Measurements from ENCODE around the gene THAP8. TPM values are rescaled to one million over a fixed set of nuclear protein-coding genes. Genes with fewer than 3 reads are reported as not detected.

THAP8 gene
- polyA plus RNA-seq, 1 experiment = 3.9 TPM

DNA sequence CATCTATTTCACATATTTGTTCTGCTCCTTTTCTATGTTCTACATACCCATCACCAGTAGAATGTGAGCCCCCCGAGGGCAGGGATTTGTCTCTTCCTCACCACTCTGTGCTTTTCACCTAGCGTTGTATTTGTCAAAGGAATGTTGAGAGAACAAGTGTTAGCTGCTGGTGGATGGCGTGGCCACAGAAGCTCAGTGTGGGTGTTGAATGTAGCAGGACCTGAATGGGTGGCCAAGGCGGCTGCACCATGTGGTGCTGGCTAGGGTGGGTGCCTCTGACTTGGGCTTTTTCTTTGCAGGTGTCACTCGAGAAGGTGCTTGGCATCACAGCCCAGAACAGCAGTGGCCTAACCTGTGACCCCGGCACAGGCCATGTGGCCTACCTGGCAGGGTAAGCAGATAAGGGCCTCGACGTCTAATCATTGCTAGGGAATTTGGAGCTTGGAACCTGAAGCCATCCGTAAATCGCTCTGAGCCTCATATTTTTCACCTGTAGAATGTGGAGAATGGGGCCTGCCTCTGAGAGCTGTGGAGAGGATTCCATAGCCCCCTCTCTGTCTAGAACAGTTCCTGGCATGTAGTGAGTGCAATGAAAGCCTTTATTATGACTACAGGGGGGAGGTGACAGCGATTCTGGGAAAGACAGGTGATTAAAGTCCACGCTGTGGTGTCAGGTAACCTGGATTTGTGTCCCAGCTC lies 4.5 kb upstream of the THAP8 start:
- Histone ChIP-seq H3K4me3 (ENCODE audit: low read depth, low read length) (no peak overlapping the region), H3K27me3 (ENCODE audit: control insufficient read depth, insufficient read depth, low read length) (no peaks in the 10 kb centered on the region), H3K27ac (ENCODE audit: low read depth, low read length) (no peak overlapping the region), H3K9me3 (ENCODE audit: control insufficient read depth, insufficient read depth, low read length) (no peaks in the 10 kb centered on the region; the same call in 1 of the 2 replicates)
- no peak for DNase-seq (ENCODE audit: low read depth, low spot score)
- ChIA-PET CTCF (interaction anchor here (0.6 to 3.5 kb wide), 5 partner anchors 29 to 113 kb away, joined by 3 to 38 read pairs (median 5); no protein-coding TSS in a partner anchor), POLR2A (no interaction called here)
- no peak for TF ChIP-seq CTCF (IDR thresholded peaks at IDR 0.05; ENCODE audit: low read depth, low read length)

DNA sequence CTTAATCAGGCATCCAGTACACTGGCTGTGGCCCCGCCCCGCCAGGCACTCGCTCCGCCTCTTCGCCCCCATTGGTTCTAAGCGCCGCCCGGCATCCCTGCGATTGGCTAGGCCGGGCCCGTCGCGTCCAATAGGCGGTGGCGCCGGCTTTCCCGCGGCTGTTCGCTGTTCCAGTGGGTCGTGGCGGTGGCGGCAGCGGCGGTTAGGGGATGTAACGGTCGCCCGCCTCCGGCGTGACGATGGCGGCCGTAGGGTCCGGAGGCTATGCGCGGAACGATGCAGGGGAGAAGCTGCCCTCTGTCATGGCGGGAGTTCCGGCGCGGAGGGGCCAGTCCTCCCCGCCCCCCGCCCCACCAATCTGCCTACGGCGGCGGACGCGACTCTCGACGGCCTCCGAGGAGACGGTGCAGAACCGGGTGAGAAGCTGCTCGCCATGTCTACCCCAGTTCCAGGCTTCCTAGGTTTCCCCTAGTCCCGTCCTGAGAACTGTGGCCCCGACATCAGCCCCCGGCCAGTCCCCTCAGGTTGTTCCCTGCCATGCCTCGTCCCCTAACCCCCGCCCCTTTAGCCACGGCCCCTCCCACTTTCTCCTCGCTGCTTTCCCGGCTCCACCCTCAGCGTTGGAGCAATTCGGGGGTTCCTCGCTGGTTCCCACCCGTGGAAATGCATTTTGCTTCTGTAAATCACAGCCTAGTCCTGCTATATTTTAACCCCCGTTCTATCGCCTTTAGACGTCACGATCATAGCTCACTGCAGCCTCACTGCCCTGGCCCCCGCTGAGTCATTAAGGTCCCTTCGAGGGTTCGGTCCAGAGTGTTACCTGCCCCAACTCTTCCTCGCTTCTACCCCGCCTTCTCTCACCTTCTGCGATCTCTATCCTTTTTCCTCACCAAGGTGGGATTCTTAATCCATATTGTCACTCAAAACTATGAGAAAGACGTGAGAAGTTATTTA lies 925 bp upstream of the THAP8 start, which contains the start of gene WDR62:
TSS of gene WDR62 (plus strand) at position 165 of the 954 bp plus-strand sequence. CDS start at position 240, 75 bp downstream.
- H3K4me3 ChIP-seq (ENCODE audit: low read depth, low read length) = peak within 1 kb of the TSS; percentile 83
- no peak; the same call in 1 of the 2 replicates for TF ChIP-seq CTCF (IDR thresholded peaks at IDR 0.05; ENCODE audit: low read depth, low read length)
- DNase-seq (ENCODE audit: low read depth, low spot score) = peak; percentile 67
- peak within 1 kb of the TSS; percentile 97 for H3K27ac ChIP-seq (ENCODE audit: low read depth, low read length)
- ChIA-PET CTCF (interaction anchor here (0.9 to 1.7 kb wide), 4 partner anchors 10 to 25 kb away, joined by 3 to 5 read pairs (median 4); no protein-coding TSS in a partner anchor), POLR2A (interaction anchor here (0.7 to 1.5 kb wide), 6 partner anchors 11 to 73 kb away, joined by 3 to 10 read pairs (median 6); partner anchors contain the start of genes ALKBH6 and SDHAF1)
- H3K27me3 ChIP-seq (ENCODE audit: control insufficient read depth, insufficient read depth, low read length) = no peaks in the 10 kb centered on the region
- H3K9me3 ChIP-seq (ENCODE audit: control insufficient read depth, insufficient read depth, low read length) = no peaks in the 10 kb centered on the region; the same call in 1 of the 2 replicates

GRCh38 chr19:36051637-36052036 lies 2.4 kb downstream of the THAP8 start:
- ChIA-PET CTCF (interaction anchor here (0.7 kb wide), 1 partner anchor 54 kb away, joined by 4 read pairs; no protein-coding TSS in a partner anchor), POLR2A (interaction anchor here (0.7 kb wide), 1 partner anchor 72 kb away, joined by 4 read pairs; no protein-coding TSS in a partner anchor)
- DNase-seq (ENCODE audit: low read depth, low spot score) = no peak
- Histone ChIP-seq H3K27me3 (ENCODE audit: control insufficient read depth, insufficient read depth, low read length) (no peaks in the 10 kb centered on the region), H3K27ac (ENCODE audit: low read depth, low read length) (no peak overlapping the region), H3K9me3 (ENCODE audit: control insufficient read depth, insufficient read depth, low read length) (no peaks in the 10 kb centered on the region; the same call in 1 of the 2 replicates), H3K4me3 (ENCODE audit: low read depth, low read length) (no peak overlapping the region)
- no peak for TF ChIP-seq CTCF (IDR thresholded peaks at IDR 0.05; ENCODE audit: low read depth, low read length)

DNA sequence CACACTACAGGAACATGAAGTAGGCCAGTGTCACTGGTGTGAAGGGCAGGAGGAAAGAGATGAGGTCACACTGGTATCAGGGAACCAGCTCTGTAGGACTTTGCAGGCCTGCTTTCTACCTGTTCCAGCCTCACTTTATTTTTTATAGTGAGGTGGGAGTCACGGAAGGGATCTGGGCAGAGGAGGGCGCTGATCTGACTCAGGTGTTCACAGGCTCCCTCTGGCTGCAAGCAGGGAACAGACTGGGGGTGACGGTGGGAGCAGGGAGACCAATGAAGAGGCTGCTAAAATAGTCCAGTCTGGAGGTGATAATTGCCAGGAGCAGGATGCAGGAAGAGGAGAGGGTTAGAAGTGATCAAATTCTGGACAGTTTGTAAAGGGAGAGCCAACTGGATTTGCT lies 2.8 kb downstream of the THAP8 start:
- peak; percentile 22; the same call in 1 of the 2 replicates for TF ChIP-seq CTCF (IDR thresholded peaks at IDR 0.05; ENCODE audit: low read depth, low read length)
- CTCF ChIA-PET = no interaction called here
- H3K4me3 ChIP-seq (ENCODE audit: low read depth, low read length) = no peak overlapping the region

More for the DNA sequence above, 2.8 kb downstream of the THAP8 start:
- Histone ChIP-seq H3K27me3 (ENCODE audit: control insufficient read depth, insufficient read depth, low read length) (no peaks in the 10 kb centered on the region), H3K27ac (ENCODE audit: low read depth, low read length) (no peak overlapping the region), H3K9me3 (ENCODE audit: control insufficient read depth, insufficient read depth, low read length) (no peaks in the 10 kb centered on the region; the same call in 1 of the 2 replicates)
- POLR2A ChIA-PET = no interaction called here
- DNase-seq (ENCODE audit: low read depth, low spot score) = no peak
